ENCODE results near the gene RCSD1.

Gene RCSD1

GRCh38 chr1:167689567-167689920 is 59.5 kb downstream of the RCSD1 start:
- TF ChIP-seq CTCF (IDR thresholded peaks at IDR 0.05; ENCODE audit: control extremely low read depth, extremely low read depth, low read depth, missing control alignments): no peak
- DNase-seq (ENCODE audit: extremely low spot score): no peak
- POLR2A ChIA-PET: no interaction called here
- CTCF ChIA-PET: interaction anchor here (1.2 to 2.3 kb wide), 3 partner anchors 10 to 155 kb away, joined by 3 to 7 read pairs (median 4); no protein-coding TSS in a partner anchor

- TF ChIP-seq CTCF (IDR thresholded peaks at IDR 0.05; ENCODE audit: control extremely low read depth, extremely low read depth, low read depth, missing control alignments): no peak
- ChIA-PET CTCF (interaction anchor here (0.9 to 2.3 kb wide), 5 partner anchors 8 to 156 kb away, joined by 3 to 7 read pairs (median 3); no protein-coding TSS in a partner anchor), POLR2A (no interaction called here)
- DNase-seq (ENCODE audit: extremely low spot score): no peak
Observed at GRCh38 chr1:167690053-167690452, 60.0 kb downstream of the RCSD1 start.

- CTCF ChIA-PET: interaction anchor here (0.9 to 2.8 kb wide), 10 partner anchors 10 to 389 kb away, joined by 3 to 15 read pairs (median 3); partner anchors contain the start of gene CREG1
Observed at GRCh38 chr1:167693425-167694045, 63.5 kb downstream of the RCSD1 start.

GRCh38 chr1:167694691-167695090 is 64.7 kb downstream of the RCSD1 start:
- DNase-seq (ENCODE audit: extremely low spot score): no peak
- ChIA-PET POLR2A (no interaction called here), CTCF (interaction anchor here (0.9 to 2.8 kb wide), 9 partner anchors 9 to 387 kb away, joined by 3 to 15 read pairs (median 5); no protein-coding TSS in a partner anchor)
- TF ChIP-seq CTCF (IDR thresholded peaks at IDR 0.05; ENCODE audit: control extremely low read depth, extremely low read depth, low read depth, missing control alignments): no peak

More at GRCh38 chr1:167693425-167694045, 63.5 kb downstream of the RCSD1 start:
- POLR2A ChIA-PET: no interaction called here
- DNase-seq (ENCODE audit: extremely low spot score): no peak
- TF ChIP-seq CTCF (IDR thresholded peaks at IDR 0.05; ENCODE audit: control extremely low read depth, extremely low read depth, low read depth, missing control alignments): no peak

- ChIA-PET CTCF (interaction anchor here (1.1 to 2.8 kb wide), 5 partner anchors 8 to 387 kb away, joined by 3 to 15 read pairs (median 5); no protein-coding TSS in a partner anchor), POLR2A (no interaction called here)
- TF ChIP-seq CTCF (IDR thresholded peaks at IDR 0.05; ENCODE audit: control extremely low read depth, extremely low read depth, low read depth, missing control alignments): no peak
- DNase-seq (ENCODE audit: extremely low spot score): no peak
Observed at GRCh38 chr1:167695147-167695546, 65.1 kb downstream of the RCSD1 start.

- no peak for TF ChIP-seq CTCF (IDR thresholded peaks at IDR 0.05; ENCODE audit: control extremely low read depth, extremely low read depth, low read depth, missing control alignments)
- ChIA-PET POLR2A (no interaction called here), CTCF (interaction anchor here (1.0 to 2.8 kb wide), 7 partner anchors 8 to 139 kb away, joined by 3 to 21 read pairs (median 4); no protein-coding TSS in a partner anchor)
- no peak for DNase-seq (ENCODE audit: extremely low spot score)
Observed at GRCh38 chr1:167695756-167696561, 65.9 kb downstream of the RCSD1 start.

Measured in GM10248 (cell line).